ENCODE data around the gene CNTF.

GRCh38 chr11:58636587-58636986, 14.1 kb downstream of the CNTF start:
- no peak for TF ChIP-seq CTCF (IDR thresholded peaks at IDR 0.05)
- no peak for TF ChIP-seq POLR2A (IDR thresholded peaks at IDR 0.05)

All from gastroesophageal sphincter (tissue), 3 donors.